ENCODE results near the gene ANKRD33.

The ANKRD33 gene, protein sequence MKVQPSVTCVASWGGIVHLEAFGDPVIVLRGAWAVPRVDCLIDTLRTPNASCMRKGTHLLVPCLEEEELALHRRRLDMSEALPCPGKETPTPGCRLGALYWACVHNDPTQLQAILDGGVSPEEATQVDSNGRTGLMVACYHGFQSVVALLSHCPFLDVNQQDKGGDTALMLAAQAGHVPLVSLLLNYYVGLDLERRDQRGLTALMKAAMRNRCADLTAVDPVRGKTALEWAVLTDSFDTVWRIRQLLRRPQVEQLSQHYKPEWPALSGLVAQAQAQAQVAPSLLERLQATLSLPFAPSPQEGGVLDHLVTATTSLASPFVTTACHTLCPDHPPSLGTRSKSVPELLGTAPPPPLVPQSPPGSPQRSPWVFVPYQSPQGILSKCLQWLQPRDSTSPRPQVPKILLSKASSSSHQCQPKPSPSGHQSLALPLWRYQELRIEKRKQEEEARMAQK

DNA sequence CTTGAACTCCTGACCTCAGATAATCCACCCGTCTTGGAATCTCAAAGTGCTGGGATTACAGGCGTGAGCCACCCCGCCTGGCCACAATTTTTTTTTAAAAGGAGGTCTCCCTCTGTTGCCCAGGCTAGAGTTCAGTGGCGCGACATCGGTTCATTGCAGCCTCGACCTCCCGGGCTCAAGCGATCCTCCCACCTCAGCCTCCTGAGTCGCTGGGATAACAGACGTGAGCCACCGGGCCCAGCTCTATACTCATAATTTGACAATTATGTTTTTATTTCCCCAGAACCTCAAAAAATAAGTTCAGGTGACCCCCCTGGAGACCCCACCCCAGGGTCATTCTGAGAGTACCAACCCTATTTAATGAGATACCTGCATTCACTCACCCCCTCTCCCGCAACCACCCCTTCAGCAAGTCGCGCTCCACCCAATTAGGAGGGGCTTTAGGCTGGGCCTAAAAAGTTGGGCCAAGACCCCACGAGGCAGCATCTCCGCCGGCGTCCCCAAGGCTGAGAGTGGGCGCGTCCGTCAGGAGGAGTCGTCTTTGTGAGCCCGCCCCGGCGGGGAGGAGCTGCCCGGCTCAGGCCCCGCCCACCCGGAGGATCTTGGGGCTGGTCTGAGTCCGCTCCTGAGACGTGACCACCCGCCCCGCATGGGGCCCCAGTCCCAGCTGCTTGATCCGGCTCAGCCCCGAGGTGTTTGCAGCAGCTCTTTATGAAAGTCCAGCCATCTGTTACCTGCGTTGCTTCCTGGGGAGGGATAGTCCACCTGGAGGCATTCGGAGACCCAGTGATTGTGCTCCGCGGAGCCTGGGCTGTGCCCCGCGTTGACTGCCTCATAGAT is at the start of gene ANKRD33:
ANKRD33 (plus strand) TSS at position 628 of the 840 bp plus-strand sequence; CDS start at position 712, 84 bp downstream.
- no peak for DNase-seq (ENCODE audit: low read depth in 2 of 2)

- no peak for DNase-seq (ENCODE audit: low read depth in 2 of 2)
These were observed 49.1 kb upstream of the ANKRD33 start for GRCh38 chr12:51838762-51839161.

DNA sequence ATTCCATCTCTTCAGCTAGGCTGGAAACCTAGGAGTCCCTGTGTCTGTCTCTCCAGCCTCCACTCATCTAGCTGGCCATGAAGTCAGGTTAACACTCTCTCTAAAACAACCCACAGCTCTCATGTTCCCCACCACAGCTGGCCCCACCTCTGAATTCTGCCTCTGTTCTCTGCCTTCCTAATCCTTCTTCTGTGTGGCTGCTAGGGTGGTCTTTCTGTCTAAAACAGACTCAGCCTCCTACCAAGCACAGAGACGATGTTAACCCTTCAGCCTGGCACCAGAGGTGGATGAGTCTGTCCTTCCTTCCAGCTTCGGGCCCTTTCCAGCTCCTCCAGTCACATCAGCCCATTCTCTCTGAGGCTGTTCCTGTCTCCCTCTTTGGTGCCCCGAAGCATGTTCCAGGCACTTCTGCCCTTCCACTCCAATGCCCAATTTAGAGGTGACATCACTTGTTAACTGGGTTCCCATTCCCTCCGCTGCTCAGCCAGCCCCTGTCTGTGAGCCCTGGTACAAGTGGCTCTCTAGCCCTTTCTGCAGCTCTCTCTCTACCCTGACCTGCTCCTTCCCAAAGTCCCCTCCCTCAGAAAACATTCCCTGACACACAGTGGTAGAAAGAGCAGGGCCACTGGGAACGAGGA is 48.5 kb upstream of the ANKRD33 start:
- no peak for DNase-seq (ENCODE audit: low read depth in 2 of 2)

DNA sequence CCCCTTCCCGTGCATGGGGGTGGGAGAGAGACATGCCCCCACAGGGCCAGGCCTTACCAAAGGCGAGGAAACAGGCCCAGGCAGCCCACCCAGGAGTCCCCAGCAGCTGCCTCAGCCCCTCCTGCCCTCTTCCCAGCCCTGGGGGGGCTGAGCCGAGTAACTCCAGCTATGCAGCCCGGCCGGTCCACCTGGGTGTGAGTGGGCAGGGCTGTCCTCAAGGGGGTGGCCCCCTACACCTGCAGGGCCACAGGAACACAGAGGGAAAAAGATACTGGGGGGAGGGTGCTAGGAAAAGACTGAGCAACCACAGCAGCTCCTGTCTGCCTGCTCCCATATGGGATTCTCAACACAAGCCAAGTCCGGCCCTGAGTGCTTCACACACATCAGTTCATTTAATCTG is 46.9 kb upstream of the ANKRD33 start:
- DNase-seq (ENCODE audit: low read depth in 2 of 2): no peak

DNA sequence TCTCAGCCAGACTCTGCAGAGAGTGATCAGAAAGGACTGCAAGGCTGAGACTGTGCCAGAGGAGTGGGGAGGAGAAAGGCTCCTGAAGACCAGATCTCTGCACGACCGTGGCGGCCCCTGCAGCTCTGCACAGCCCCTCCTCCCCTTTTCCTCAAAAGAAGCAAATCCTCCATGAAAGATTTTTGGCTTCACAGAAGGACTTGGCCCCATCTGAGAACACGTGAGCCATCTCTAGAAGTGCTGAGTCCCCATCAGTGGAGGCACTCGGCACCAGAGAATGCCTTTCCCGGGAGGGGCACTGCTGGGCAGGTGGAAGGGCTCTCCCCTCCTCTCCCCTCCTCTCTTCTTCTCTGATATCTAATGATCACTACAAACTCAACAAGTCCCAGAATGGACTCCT is 46.2 kb upstream of the ANKRD33 start:
- DNase-seq (ENCODE audit: low read depth in 2 of 2): no peak

DNA sequence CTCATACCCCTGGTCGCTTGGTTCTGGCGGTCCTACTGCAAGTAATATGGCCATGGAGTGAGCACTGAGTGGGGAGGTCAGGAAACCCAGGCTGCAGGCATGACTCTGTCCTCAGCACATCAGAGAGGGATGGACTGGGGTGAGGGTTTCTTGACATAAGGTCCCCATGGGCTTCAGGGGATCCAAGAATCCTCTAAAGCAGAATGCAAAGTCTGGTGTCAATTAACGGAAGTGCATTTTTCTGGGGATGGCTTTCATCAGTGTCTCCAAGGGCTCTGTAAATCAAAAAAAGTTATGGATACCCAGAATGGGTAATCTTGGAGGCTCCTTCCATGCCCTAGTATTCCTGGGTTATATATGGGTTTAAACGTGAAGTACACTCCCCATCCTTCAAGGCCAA is 43.0 kb upstream of the ANKRD33 start:
- no peak for DNase-seq (ENCODE audit: low read depth in 2 of 2)

DNA sequence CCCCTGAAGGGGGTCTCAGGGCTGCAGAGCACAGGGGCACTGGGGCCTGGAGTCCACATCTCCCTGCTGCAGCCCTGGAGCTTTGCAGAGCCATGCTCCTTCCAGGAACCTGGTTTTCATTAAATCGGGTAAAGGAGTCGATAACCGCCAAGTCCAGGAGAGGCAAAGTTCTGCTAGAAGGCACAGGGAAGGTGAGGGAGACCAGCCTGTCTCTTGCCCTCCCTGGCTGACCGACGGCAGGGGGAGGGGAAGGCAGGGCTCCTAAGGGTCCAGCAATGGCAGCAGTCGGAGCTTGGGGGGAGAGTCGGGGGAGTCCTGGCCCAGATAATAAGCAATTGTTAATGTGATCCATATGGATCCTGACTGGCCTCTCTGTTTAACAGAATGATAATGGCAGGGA is 42.4 kb upstream of the ANKRD33 start:
- DNase-seq (ENCODE audit: low read depth in 2 of 2): no peak

GRCh38 chr12:51846271-51846691 is 41.6 kb upstream of the ANKRD33 start:
- DNase-seq (ENCODE audit: low read depth in 2 of 2): no peak

GRCh38 chr12:51846911-51847642 is 40.8 kb upstream of the ANKRD33 start:
- no peak for DNase-seq (ENCODE audit: low read depth in 2 of 2)

- no peak for DNase-seq (ENCODE audit: low read depth in 2 of 2)
These were observed 40.1 kb upstream of the ANKRD33 start for GRCh38 chr12:51847643-51848325.

- DNase-seq (ENCODE audit: low read depth in 2 of 2): no peak
These were observed 39.6 kb upstream of the ANKRD33 start, which contains the start of gene FIGNL2 for GRCh38 chr12:51848326-51848727. Gene FIGNL2 (minus strand): TSS chr12:51848718. CDS start chr12:51822413, 26,305 bp downstream.

- no peak for DNase-seq (ENCODE audit: low read depth in 2 of 2)
These were observed 38.8 kb upstream of the ANKRD33 start for GRCh38 chr12:51848841-51849735.

DNA sequence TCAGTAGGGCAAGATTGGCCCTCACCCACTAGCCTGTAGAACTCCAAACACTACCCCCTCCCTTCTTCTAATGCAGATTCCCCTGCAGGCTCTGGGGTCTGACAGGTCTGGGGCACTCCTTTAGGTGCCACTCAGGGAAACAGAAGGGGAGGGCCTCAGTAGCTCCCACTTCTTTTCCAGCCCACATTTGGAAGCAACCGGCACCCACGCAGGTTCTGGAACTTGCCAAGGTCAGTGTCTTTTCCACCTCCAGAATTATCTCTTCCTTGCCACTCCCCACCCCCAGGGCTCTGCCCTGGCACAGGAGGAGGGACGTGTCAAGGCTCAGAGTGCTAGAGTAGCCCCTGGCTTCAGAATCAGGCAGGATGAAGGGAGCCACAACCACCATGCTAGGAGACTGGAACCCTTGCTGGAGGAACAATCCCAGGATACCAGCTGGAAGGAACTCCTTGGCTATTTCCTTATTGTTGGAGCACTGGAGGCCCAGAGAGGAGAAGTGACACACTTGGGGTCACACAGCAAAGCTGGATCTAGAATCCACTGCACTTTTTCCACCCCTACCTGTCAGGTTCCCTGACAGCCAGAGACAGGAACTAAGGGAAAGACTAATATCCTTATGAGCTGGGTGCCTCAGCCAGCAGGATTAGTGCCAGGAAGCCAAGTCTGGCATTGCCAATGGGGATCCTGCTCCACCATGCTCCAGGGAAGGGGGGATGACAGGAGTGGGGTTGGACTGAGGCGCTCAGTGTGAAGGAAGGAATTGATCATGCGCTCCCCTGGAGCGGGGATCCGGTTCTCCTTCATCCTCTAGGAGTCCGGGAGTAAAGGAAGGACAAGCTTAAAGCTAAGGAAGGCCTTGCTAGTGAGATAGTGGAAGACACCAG is 37.6 kb upstream of the ANKRD33 start:
- no peak for DNase-seq (ENCODE audit: low read depth in 2 of 2)

GRCh38 chr12:51850965-51851299 is 37.0 kb upstream of the ANKRD33 start:
- DNase-seq (ENCODE audit: low read depth in 2 of 2): no peak

DNA sequence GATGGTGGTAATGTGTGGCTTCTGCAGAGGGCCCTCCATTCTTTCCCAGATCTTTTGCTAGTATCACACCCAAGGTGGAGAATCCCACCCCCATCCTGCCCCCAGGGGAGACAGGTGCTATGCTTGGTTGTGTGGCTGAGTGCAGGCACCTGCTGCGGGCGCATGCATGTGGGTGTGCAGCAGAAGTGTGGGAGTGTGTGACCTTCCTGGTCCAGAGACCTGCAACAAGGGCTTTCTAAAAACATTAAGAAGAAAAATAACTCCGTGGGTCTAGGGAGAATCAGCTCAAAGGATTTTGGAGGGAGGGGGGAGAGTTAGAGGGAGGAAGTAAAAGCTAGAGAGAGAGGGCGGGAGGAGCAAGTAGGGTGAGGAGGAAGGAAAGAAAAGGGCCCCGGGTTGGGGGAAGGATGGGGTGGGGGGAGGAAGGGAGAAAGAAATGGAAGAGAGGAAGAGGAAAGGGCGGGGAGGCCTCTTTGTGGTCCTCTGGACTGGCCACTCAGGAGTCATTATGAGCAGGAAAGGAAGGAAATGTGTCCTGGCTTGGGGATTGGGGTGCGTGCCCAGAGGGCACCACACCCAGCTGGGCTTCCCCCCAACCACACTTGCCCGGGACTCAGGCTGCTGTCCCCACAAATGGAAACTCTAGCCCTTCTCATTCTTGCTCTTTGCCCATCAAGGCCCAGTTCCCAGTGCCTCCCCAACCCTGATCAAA is 36.3 kb upstream of the ANKRD33 start:
- no peak for DNase-seq (ENCODE audit: low read depth in 2 of 2)

DNA sequence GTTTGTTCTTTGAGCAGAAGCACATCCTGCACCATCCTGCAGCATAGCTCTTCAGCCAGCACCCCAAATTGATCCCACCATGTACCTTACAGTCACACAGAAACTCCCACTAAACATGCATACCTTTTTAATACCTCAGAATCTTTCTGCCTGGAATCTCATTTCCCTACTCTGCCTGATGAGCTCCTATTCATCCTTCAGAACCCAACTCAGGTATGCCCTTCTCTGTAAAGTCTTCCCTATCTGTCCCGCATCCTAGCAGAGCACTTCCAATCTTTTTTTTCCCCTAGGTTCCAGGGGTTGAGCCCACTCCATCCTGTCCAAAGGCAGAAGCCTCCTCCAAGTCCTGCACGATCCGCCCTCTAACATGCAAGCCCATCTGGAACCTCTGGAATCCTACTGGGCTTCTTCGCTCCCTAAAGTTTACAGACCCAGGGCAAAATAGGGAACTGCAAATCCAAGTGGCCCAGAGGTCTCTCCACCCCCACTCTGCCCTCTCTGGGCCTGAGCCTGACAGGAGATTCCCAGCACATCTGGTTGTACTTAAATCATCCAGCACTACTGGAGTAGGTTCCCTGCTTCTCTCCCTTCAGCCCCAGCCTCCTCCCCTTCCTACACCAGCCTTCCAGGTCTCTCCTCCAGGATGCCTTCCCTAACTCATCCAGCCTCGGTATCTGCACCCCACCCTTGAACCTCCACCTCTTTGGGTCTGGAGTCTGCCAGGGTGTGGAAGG is 35.3 kb upstream of the ANKRD33 start:
- peak in 1 of 2 experiments; percentile 15 for DNase-seq (ENCODE audit: low read depth in 2 of 2)

DNA sequence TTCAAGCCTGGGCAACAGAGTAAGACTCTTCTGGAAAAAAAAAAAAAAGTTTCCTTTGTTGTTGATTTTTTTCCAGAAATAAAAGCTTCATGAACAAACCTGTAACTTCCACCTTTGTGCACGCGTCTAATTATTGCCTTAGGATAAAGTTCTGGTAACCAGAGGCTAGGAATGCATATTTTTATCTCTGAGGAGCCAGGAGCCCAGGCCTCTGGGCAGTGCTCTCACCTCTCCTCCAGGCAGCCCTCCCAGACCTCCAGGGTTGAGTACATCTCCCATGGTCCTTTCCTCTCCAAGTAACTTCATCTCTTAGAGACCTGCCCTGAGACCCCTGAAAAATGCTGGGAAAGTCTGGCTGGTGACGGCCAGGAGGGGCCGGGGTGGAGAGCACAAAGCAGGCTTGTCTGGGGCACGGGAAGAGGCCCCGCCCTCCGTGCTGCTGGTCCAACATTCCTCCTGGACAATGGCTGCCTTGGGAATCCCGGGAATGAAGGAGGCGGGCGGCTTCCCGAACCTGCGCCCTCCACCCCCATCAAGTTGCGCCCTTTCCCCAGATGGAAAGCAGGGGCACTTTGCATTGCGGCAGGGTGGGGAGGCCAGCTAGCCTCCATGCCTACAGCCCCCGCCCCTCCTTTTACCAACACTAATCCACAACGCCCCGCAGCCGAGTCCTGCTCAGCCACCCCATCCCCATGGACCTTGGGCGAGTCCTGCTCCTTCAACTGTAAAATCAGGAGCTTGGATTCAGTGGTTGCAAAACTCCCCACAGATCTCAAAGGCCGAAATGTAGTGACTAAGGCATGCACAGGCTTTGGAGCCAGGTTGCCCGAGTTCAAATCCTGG is 32.1 kb upstream of the ANKRD33 start:
- peak in 1 of 2 experiments; percentile 14 for DNase-seq (ENCODE audit: low read depth in 2 of 2)
